K562 (cell line): ENCODE data around the gene KLHL22. TPM values are rescaled to one million over a fixed set of nuclear protein-coding genes. Genes with fewer than 3 reads are reported as not detected.

Experiments
- CXXC5 ChIP-seq: fragments of 250-450 bp; sonication (Bioruptor Pico); IDR thresholded peaks from 2 replicates; pipeline ENCODE4 v1.8.0; 2022; ENCODE audit warnings: inconsistent platforms, mild to moderate bottlenecking, moderate library complexity
- DPF2 ChIP-seq: fragments of 450-650 bp; IDR thresholded peaks from 2 replicates; pipeline ENCODE4 v1.6.1; 2016
- E2F6 ChIP-seq, 2 experiments: IDR thresholded peaks; 2 replicates each; pipeline ENCODE4 v1.6.1; 2011; ENCODE audit warnings: borderline replicate concordance in 1 of 2, control low read depth in 1 of 2, low read depth in 1 of 2, low read length in 1 of 2, mild to moderate bottlenecking in 1 of 2, mixed read lengths in 1 of 2, moderate library complexity in 1 of 2; ENCODE audit not compliant: insufficient read depth in 1 of 2, insufficient read length in 1 of 2, poor library complexity in 1 of 2, severe bottlenecking in 1 of 2; ENCODE audit errors: extremely low read depth in 1 of 2
- EHMT2 ChIP-seq: fragments of 450-650 bp; IDR thresholded peaks from 2 replicates; pipeline ENCODE4 v1.6.1; 2018; ENCODE audit warnings: antibody characterized with exemption
- HMBOX1 ChIP-seq: sonication (generic); IDR thresholded peaks from 2 replicates; pipeline ENCODE4 v1.6.1; 2016
- HNRNPUL1 ChIP-seq: fragments of 200-400 bp; formaldehyde crosslinking; IDR thresholded peaks from 2 replicates; pipeline ENCODE4 v1.6.1; 2017; ENCODE audit warnings: low read length
- IFI16 ChIP-seq: fragments of 250-450 bp; sonication (Bioruptor Pico); IDR thresholded peaks from 2 replicates; pipeline ENCODE4 v2.1.2; 2022; ENCODE audit warnings: mild to moderate bottlenecking, inconsistent platforms
- MBD2 ChIP-seq: sonication (generic); IDR thresholded peaks from 2 replicates; pipeline ENCODE4 v1.6.1; 2016; ENCODE audit warnings: low read depth, borderline replicate concordance
- NRF1 ChIP-seq, 2 experiments: fragments of 450-650 bp; IDR thresholded peaks in 1 of 2; conservative IDR thresholded peaks in 1 of 2; 2 replicates each; pipeline ENCODE4 v1.6.1; 2014; ENCODE audit warnings: mild to moderate bottlenecking in 2 of 2
- PHB ChIP-seq: fragments of 250-450 bp; sonication (Bioruptor Pico); IDR thresholded peaks from 2 replicates; pipeline ENCODE4 v1.5.0; 2021
- POLR2AphosphoS2 ChIP-seq: IDR thresholded peaks from 2 replicates; pipeline ENCODE4 v1.6.1; 2012; ENCODE audit warnings: low read length, improper control_type of control experiment
- POLR2H ChIP-seq: IDR thresholded peaks from 2 replicates; pipeline ENCODE4 v1.6.1; 2016; ENCODE audit warnings: missing genetic modification characterization, low read depth, mild to moderate bottlenecking, control low read depth, missing compliant biosample characterization, moderate library complexity
- PYGO2 ChIP-seq: fragments of 450-650 bp; IDR thresholded peaks from 2 replicates; pipeline ENCODE4 v1.6.1; 2016; ENCODE audit warnings: mild to moderate bottlenecking, missing genetic modification characterization, moderate library complexity, missing compliant biosample characterization
- SRF ChIP-seq, 2 experiments: fragments of 250-450, 450-650 bp in 1 of 2; sonication (Bioruptor Pico) in 1 of 2; sonication (generic) in 1 of 2; formaldehyde crosslinking; IDR thresholded peaks; 2 replicates each; pipeline versions ENCODE4 v1.5.0 to v1.5.1; 2020 to 2022; ENCODE audit warnings: mild to moderate bottlenecking in 1 of 2, missing genetic modification reagents in 1 of 2
- TCF7L2 ChIP-seq: fragments of 150-350 bp; IDR thresholded peaks from 2 replicates; pipeline ENCODE4 v1.6.1; 2016; ENCODE audit warnings: low read depth, mild to moderate bottlenecking, low read length, moderate library complexity
- TSC22D4 ChIP-seq: fragments of 450-650 bp; IDR thresholded peaks from 2 replicates; pipeline ENCODE4 v1.6.1; 2016; ENCODE audit warnings: missing genetic modification characterization, missing biosample characterization, control low read depth
- USF2 ChIP-seq: sonication (generic); formaldehyde crosslinking; IDR thresholded peaks from 2 replicates; pipeline ENCODE4 v1.5.0; 2020; ENCODE audit warnings: missing genetic modification reagents
- YBX1 ChIP-seq: fragments of 450-650 bp; IDR thresholded peaks from 2 replicates; pipeline ENCODE4 v1.7.1; 2016; ENCODE audit warnings: mild to moderate bottlenecking
- ZBTB1 ChIP-seq: sonication (generic); formaldehyde crosslinking; IDR thresholded peaks from 2 replicates; pipeline ENCODE4 v1.8.1; 2023; ENCODE audit warnings: missing genetic modification reagents, low read depth, mild to moderate bottlenecking, borderline replicate concordance
- ZNF23 ChIP-seq: fragments of 250-450 bp; sonication (Bioruptor Pico); IDR thresholded peaks from 2 replicates; pipeline ENCODE4 v1.4.0; 2020; ENCODE audit warnings: mild to moderate bottlenecking
- ZNF639 ChIP-seq, 2 experiments: fragments of 200-800 bp in 1 of 2; sonication (Bioruptor generic) in 1 of 2; sonication (generic) in 1 of 2; formaldehyde crosslinking in 1 of 2; IDR thresholded peaks in 1 of 2; conservative IDR thresholded peaks in 1 of 2; 2 replicates each; pipeline versions ENCODE4 v1.5.0 to v1.6.1; 2016 to 2020; ENCODE audit warnings: missing compliant biosample characterization in 1 of 2, missing genetic modification characterization in 1 of 2, missing genetic modification reagents in 1 of 2
- polyA plus RNA-seq, 8 experiments: library from polyadenylated mRNA; depleted of rRNA in 4 of 8; stranded (reverse) in 5 of 8; unstranded in 3 of 8; fragments of >200 nt; fragmentation: Nextera tagmentation in 2 of 8; fragmentation: Illumina TruSeq in 1 of 8; extraction: Ambion mirVana in 2 of 8; extraction: Trizol in 1 of 8; gene quantifications; 2 replicates each; pipeline versions ENCODE4 v1.2.1 to v1.2.3, GENCODE V29; 2011 to 2014; ENCODE audit warnings: inconsistent platforms in 1 of 8, missing spikeins in 1 of 8
- total RNA-seq, 7 experiments: library from RNA; depleted of rRNA in 6 of 7; stranded (reverse); fragments of >200 nt in 6 of 7; fragmentation: Illumina TruSeq in 2 of 7; extraction: Trizol in 2 of 7; gene quantifications; 2 replicates each; pipeline versions ENCODE4 v1.2.1 to v1.2.3, GENCODE V29; 2011 to 2021; ENCODE audit warnings: low replicate concordance in 1 of 7
- TF ChIP-seq, protein P1 (sequence below): fragments of 450-650 bp; formaldehyde crosslinking; IDR thresholded peaks from 2 replicates; pipeline ENCODE4 v1.4.0; 2022; ENCODE audit warnings: missing genetic modification characterization

Gene KLHL22
- total and polyA plus RNA-seq, 9 of the 15 experiments (the other 6 are each of a cell fraction or from before 2014, with no cell fraction given), result 1.3 to 25.6 (median 15.2) TPM

- TF ChIP-seq, protein P1, sequence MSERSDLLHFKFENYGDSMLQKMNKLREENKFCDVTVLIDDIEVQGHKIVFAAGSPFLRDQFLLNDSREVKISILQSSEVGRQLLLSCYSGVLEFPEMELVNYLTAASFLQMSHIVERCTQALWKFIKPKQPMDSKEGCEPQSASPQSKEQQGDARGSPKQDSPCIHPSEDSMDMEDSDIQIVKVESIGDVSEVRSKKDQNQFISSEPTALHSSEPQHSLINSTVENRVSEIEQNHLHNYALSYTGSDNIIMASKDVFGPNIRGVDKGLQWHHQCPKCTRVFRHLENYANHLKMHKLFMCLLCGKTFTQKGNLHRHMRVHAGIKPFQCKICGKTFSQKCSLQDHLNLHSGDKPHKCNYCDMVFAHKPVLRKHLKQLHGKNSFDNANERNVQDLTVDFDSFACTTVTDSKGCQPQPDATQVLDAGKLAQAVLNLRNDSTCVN (CRISPR knock-in tag), result peak; percentile 90
- TF ChIP-seq NRF1 (conservative IDR thresholded peaks at IDR 0.05 in 1 of 2, IDR thresholded peaks at IDR 0.05 in 1 of 2), result 0 out of 4 replicates have a peak, but pooled peaks of 1 of the 2 experiments have one; percentile 22
- TF ChIP-seq IFI16, result 0 out of 2 replicates have a peak, but pooled peaks have one; percentile 16
- TF ChIP-seq ZNF639 (CRISPR knock-in tag; conservative IDR thresholded peaks at IDR 0.05 in 1 of 2, IDR thresholded peaks at IDR 0.05 in 1 of 2), result no peak
- no peak for TF ChIP-seq USF2
- TF ChIP-seq SRF (CRISPR knock-in tag; IDR thresholded peaks at IDR 0.05), result 0 out of 4 replicates have a peak, but pooled peaks of 1 of the 2 experiments have one; percentile 32
- 0 out of 2 replicates have a peak, but pooled peaks have one; percentile 52 for TF ChIP-seq HNRNPUL1
- TF ChIP-seq CXXC5 (CRISPR knock-in tag), result peak; percentile 45; the same call in 1 of the 2 replicates
- TF ChIP-seq TCF7L2, result no peak
- no peak for TF ChIP-seq MBD2
- TF ChIP-seq POLR2AphosphoS2, result no peak
- no peak for TF ChIP-seq YBX1
- TF ChIP-seq EHMT2, result no peak
- no peak for TF ChIP-seq E2F6 (IDR thresholded peaks at IDR 0.05; ENCODE audit: borderline replicate concordance in 1 of 2, extremely low read depth in 1 of 2, insufficient read depth in 1 of 2, insufficient read length in 1 of 2, low read depth in 1 of 2, low read length in 1 of 2, poor library complexity in 1 of 2, severe bottlenecking in 1 of 2)
- no peak for TF ChIP-seq PYGO2 (tag)
- TF ChIP-seq ZNF23, result no peak
- peak; percentile 63; the same call in 1 of the 2 replicates for TF ChIP-seq DPF2
- TF ChIP-seq ZBTB1 (CRISPR knock-in tag), result no peak
- peak; percentile 91 for TF ChIP-seq TSC22D4 (tag)
- TF ChIP-seq PHB (CRISPR knock-in tag), result no peak
- TF ChIP-seq POLR2H, result no peak
- TF ChIP-seq HMBOX1, result 0 out of 2 replicates have a peak, but pooled peaks have one; percentile 36
Observed at GRCh38 chr22:20412474-20413216, 83.0 kb downstream of the KLHL22 start (continued).
